ENCODE data around the gene CCDC92.

CCDC92 gene

DNA sequence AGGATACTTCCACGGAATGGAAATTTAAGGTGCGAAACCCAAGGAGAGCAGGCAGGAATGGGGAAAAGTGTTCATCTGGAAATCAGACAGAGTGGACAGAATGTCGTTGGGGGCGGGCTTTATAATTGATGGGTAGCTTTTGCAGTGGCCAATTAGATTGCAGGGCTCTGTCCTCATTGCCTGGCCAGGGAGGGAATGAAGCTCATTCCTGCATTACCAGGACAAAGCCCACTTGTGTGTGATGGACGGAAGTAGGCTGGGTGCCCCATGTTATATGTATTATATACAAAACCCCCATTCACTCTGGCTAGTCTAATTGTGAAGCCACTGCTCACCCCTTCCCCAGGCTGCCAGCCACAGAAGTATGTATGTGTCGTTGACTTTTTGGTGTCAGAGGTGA lies 23.9 kb upstream of the CCDC92 start:
- no peak for TF ChIP-seq GATA3 (IDR thresholded peaks at IDR 0.05; ENCODE audit: low read depth, low read length)

DNA sequence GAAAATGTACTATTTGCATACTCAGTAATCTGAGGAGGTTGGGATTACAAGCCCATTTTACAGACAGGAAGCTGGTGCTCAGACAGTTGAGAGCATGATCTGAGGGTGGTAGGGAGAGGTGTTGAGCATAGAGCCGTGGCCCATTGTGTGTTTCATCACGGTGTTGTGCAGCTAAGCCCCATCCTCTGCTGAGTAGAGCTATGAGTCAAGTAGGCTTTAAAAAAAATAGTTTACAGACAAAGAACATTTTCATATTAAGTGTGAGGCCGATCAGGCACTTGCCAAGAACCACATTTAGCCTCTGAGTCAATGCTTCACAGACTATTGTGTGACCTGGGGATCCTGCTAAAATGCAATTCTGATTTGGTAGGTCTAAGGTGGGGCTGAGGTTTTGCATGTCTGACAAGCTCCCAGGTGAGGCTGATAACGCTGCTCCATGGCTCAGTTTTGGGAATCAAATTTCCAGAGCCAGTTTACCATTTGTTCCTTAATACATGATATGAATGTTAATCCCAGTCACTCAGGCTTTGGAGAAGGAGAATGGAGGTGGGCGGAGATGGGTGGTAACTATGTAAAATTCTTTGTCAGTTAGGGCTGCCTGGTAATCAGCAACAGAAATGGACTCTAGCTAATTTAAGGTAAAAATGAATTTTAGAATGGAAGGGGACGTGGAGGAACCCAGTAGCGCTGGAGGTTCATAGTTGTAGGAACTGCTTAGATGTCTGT lies 22.6 kb upstream of the CCDC92 start:
- TF ChIP-seq GATA3 (IDR thresholded peaks at IDR 0.05; ENCODE audit: low read depth, low read length) (no peak), GATA2 (IDR thresholded peaks at IDR 0.05; ENCODE audit: low read depth, low read length) (no peak)

DNA sequence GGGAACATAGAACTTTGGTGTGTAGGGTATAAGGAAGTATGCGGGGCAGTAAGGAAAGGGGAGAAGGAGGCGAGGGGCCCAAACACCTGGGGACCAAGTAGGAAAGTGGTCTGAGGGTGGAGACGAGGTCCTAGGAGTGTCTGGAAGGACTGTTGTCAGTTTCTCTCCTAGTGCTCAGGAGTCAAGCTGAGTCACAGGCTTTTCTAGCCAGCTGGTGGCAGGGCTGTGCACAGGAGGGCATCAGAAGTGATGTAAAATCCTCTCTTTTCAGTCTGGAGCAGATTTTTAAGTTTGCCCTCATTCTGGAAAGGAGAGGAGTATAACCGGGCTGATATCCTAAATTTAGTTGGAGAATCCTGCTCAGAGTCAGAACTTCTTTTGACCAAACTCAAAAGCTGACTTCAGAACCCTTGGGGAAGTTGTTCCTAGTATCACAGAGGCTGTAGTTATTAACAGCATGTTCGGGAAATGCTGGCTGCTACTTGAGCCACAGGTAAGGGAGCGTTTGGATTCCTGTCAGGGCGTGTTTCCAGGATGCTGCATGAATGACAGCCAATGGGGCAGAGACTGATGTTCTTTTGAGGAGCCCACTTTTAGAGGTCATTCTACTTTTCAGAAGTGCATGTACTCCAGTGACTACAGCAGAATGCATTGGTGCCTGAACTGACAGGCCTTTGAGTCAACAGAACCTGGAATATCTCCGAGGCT lies 19.6 kb upstream of the CCDC92 start:
- no peak for TF ChIP-seq GATA2 (IDR thresholded peaks at IDR 0.05; ENCODE audit: low read depth, low read length)
- TF ChIP-seq GATA3 (IDR thresholded peaks at IDR 0.05; ENCODE audit: low read depth, low read length) = no peak

DNA sequence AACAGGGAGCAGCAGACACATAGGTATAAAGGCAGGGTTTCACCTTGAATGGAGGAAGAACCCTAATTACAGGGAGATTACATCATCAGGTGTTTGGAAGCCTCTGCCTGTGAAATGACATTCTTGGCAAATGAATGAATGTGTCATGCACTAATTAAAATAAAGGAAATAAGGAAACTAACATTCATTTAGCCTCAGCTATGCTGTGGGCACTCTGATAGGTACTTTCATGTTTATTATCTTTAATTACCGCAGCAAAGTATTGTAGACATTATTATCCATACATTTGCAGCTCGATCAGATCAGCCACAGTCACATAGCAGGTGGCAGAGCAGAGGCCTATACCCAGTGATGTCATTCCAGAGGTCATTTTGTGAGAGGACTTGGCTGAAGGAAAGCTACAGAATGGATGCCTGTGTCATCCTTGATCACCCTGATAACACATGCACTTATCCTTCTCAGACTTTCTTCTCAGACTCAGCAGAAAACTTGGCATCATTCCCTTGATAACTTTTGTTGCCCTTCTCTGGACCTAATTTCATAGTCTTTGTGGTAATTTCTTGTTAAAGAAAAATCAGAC lies 18.8 kb upstream of the CCDC92 start:
- TF ChIP-seq GATA2 (IDR thresholded peaks at IDR 0.05; ENCODE audit: low read depth, low read length) (no peak), GATA3 (IDR thresholded peaks at IDR 0.05; ENCODE audit: low read depth, low read length) (no peak)

DNA sequence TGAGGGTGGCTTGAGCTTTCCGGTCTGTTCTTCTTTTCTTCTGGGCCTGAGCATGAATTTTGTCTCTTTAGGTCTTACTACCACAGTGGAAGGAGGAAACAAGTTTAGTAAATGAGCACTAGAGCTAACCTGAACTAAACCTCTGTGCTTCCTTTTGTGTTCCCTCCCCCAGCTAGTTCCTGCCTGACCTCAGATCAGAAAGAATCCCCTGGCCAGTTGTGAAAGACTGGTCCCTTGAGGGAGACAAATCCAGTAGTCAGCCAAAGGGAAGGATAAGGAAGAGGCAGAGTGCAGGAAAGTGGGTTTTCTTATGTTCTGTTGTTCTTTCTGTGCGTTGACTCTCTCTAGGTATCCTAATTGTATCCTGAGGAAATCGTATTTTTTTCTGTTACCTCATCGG lies 17.9 kb upstream of the CCDC92 start:
- TF ChIP-seq GATA3 (IDR thresholded peaks at IDR 0.05; ENCODE audit: low read depth, low read length) (no peak), GATA2 (IDR thresholded peaks at IDR 0.05; ENCODE audit: low read depth, low read length) (no peak)

DNA sequence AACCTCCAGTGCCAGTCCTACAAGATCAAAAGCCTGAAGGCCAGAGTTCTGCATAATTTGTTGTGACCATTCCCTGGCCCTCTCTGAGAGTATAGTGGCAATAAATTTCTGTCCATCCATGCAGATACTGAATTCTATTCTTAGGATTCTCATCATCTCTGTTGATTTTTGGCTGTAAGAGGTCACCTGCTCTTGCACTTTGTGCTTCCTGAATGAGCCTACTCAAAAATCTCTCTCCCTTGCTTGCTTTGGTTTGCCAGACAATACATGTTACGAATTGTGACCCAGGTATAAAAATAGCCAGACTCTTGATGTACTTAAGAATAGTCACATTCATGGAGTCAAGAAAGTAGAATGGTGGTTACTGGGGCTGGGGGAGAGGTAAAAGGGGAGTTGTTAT lies 17.1 kb upstream of the CCDC92 start:
- no peak for TF ChIP-seq GATA3 (IDR thresholded peaks at IDR 0.05; ENCODE audit: low read depth, low read length)
- no peak for TF ChIP-seq GATA2 (IDR thresholded peaks at IDR 0.05; ENCODE audit: low read depth, low read length)

DNA sequence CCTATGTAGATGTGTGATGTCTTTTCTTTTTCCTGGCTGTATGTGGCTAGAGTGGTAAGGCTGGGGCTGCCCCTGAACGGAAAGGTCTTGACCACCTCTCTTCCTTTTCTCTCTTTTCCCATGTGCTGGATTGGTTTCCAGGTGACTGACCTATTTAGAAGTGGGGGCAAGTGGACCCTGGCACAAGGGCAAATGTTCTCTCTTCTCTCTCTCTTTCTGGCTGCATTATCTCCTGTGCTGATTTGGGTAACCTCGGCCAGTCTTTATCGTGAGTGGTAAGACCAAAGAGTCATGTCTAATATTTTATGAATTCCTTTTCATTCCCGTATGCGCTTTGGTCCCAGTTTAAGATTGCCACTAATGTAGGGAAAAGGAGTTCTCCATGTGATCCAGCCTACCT lies 16.5 kb upstream of the CCDC92 start:
- TF ChIP-seq GATA3 (IDR thresholded peaks at IDR 0.05; ENCODE audit: low read depth, low read length) = no peak
- TF ChIP-seq GATA2 (IDR thresholded peaks at IDR 0.05; ENCODE audit: low read depth, low read length) = no peak

DNA sequence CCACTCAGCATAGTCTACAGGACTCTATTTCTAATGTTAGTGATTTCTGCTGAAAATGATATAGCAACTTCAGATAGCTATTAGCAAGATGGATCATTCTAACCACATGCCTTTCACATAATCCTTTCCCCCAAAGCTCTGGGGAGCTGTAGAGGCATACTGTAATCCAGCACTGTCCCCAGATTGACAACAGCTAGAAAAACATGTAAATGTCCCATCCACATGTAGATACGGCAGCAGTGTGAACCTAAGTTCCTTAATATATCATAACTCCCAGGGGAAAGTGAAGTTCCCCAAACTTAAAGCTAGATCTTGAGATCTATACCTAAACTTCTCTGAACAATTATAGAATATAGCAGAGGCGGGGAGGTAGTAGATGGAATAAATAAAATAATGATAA lies 14.4 kb upstream of the CCDC92 start:
- TF ChIP-seq GATA3 (IDR thresholded peaks at IDR 0.05; ENCODE audit: low read depth, low read length) = no peak
- TF ChIP-seq GATA2 (IDR thresholded peaks at IDR 0.05; ENCODE audit: low read depth, low read length) = no peak

DNA sequence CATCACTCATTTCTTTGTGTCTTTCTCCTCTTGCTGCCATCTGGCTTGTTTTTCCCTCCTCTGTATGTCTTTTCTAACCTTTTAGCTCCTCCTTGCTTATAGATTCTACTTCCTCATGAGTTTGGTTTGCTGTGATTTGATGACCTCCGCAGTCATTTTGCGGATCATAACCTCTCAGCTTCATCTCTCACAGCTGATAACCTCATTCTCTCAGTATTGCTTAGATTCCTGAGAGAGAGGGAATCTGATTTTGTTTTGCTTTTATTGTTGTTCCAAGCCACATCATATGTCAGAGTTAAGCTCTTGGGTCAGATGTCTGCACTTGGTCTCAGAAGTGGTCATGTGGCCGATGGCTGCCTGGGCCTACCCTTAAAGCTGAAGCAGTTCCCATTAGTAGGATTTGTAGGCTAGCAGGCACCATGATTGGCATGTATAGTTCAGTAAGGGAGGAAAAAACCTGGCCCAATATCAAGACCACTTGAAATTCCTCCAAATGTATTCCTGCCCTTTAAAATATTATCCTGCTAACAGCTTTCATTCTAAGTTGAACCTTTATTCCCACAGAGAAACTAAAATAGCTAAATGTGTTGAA lies 13.8 kb upstream of the CCDC92 start:
- no peak for TF ChIP-seq GATA2 (IDR thresholded peaks at IDR 0.05; ENCODE audit: low read depth, low read length)
- no peak for TF ChIP-seq GATA3 (IDR thresholded peaks at IDR 0.05; ENCODE audit: low read depth, low read length)

DNA sequence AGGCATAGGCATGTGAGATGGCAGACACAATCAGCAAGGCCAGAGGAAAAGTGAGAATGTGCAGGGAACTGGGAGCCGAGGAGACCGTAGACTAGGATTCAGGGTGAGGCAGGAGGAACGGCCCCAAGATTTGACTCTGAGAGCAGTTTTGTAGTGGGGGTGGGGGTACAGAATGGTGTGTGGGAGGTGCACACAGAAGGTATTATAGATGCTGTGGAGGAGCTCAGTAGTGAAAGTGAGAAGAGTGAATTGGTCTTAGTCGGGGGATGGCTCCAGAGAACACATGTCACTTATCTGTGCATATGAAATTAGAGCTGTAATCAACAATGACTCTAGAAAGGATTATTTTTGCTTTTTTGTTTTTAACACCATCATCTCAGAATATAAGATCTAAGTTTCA lies 12.3 kb upstream of the CCDC92 start:
- TF ChIP-seq GATA3 (IDR thresholded peaks at IDR 0.05; ENCODE audit: low read depth, low read length) (no peak), GATA2 (IDR thresholded peaks at IDR 0.05; ENCODE audit: low read depth, low read length) (no peak)

DNA sequence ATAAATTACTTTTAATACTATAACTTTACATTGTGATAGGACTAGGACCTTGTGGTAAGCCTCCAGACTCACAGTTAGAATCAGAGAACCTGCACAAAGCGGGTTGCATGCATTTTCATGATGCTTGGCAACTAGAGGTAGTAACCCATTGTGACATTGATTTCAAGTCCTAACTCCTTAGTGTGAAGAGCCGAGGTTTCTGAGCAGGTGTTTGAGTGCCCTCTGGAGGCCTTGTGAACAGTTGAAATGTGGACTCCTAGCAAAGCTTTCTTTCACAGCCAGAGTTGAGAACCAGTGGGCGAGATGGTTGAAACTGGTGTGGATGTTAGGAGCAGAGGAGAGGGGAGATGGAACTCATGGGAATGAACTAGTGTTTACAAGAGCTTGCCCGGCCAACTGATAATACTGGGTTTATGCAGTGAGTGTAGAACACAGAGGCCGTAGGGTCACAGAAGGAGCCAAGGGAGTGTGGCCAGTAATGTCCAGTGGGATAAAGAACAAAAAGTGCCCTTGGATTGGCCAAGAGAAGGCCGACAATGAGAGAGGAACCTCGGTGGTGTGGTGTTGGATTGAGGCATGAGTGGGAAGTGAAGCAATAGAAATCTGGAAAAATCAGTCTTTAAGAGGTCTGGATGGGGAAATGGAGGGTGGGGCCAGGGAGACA lies 11.3 kb upstream of the CCDC92 start:
- TF ChIP-seq GATA3 (IDR thresholded peaks at IDR 0.05; ENCODE audit: low read depth, low read length) (no peak), GATA2 (IDR thresholded peaks at IDR 0.05; ENCODE audit: low read depth, low read length) (no peak)

DNA sequence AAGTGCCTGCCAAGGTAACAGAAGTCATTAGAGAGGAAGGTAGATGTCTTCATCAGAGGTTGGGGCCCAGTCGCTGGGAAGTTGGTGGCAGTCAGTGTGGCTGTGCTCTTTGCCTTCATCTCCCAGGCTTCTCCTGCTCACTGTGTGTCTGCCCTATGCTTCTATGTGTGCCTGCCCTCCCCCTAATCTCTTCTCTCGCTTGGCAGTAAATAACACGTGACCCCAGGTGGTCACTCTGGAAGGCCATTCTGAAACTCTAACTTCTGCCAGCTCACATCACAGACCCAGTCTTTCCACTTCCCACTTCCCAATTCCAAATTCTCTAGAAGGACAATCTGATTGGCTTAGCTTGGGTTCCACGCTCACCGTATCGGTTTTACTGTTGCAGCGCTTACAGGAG lies 9.6 kb upstream of the CCDC92 start:
- TF ChIP-seq GATA2 (IDR thresholded peaks at IDR 0.05; ENCODE audit: low read depth, low read length) = no peak
- TF ChIP-seq GATA3 (IDR thresholded peaks at IDR 0.05; ENCODE audit: low read depth, low read length) = no peak

DNA sequence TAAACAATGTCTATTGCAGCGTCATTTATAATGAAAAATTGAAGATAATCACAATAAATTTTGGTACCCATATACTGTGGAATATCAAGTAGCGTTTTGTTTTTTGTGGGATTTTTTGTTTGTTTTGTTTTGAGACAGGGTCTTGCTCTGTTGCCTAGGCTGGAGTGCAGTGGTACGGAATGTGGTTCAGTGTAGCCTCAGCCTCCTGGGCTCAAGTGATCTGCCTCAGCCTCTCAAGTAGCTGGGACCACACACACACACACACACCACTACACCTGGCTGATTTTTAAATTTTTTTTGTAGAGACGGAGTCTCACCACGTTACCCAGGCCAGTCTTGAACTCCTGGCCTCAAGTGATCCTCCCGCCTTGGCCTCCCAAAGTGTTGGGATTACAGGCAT lies 6.9 kb upstream of the CCDC92 start:
- TF ChIP-seq GATA3 (IDR thresholded peaks at IDR 0.05; ENCODE audit: low read depth, low read length) = no peak
- no peak for TF ChIP-seq GATA2 (IDR thresholded peaks at IDR 0.05; ENCODE audit: low read depth, low read length)

DNA sequence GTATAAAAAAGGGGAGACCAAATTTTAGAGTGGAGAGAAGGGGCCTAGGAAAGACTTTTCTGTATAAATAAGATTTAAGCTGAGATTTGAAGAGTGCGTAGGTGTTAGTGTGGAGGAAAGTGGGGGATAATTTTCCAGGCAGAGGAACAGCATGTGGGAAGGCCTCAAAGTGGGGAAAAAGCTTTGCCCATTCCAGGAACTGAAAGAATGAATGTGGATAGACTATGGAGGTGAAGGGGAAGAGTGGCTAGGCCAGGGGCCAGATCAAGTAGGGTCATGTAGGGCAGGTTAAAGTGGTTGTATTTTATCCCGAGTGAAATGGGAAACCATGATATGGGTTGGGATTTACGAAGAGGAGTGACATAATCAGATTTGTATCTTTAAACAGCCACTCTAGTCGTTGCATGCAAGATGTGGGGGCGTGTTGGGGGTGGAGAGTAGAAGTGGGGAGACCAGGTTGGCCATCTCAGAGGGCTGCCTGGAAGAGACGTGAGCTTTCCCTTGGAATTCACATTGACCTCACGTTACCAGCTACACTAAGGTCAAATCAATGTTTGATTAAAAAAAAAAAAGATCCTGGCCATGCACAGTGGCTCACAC lies 3.7 kb upstream of the CCDC92 start:
- no peak for TF ChIP-seq GATA2 (IDR thresholded peaks at IDR 0.05; ENCODE audit: low read depth, low read length)

Measured in SH-SY5Y (cell line).